Transverse colon (tissue), 4 donors: ENCODE measurements around the gene CALHM6.

Experiments
- EP300 ChIP-seq: sonication (generic); formaldehyde crosslinking; IDR thresholded peaks from one replicate; pipeline ENCODE4 v1.6.1; 2017; ENCODE audit warnings: antibody characterized with exemption, low read depth
- POLR2A ChIP-seq: fragments of 450-650 bp; IDR thresholded peaks from one replicate; pipeline ENCODE4 v1.6.1; 2016; ENCODE audit warnings: antibody characterized with exemption, mild to moderate bottlenecking, moderate library complexity
- POLR2AphosphoS5 ChIP-seq, 3 donors: sonication (generic); formaldehyde crosslinking; IDR thresholded peaks; one replicate each; pipeline ENCODE4 v1.6.1; 2016; ENCODE audit warnings: antibody characterized with exemption in 3 of 3
- TF ChIP-seq, protein P1 (sequence below), 5 experiments: fragments of 200-600 bp in 3 of 5; fragments of 450-650 bp in 2 of 5; sonication (generic) in 3 of 5; IDR thresholded peaks; 1 replicate in 2 of 5; 2 replicates in 3 of 5; pipeline ENCODE4 v1.5.1; 2016 to 2017; ENCODE audit warnings: antibody characterized with exemption in 5 of 5, inconsistent platforms in 3 of 5, mild to moderate bottlenecking in 2 of 5, moderate library complexity in 1 of 5

- TF ChIP-seq, protein P1, sequence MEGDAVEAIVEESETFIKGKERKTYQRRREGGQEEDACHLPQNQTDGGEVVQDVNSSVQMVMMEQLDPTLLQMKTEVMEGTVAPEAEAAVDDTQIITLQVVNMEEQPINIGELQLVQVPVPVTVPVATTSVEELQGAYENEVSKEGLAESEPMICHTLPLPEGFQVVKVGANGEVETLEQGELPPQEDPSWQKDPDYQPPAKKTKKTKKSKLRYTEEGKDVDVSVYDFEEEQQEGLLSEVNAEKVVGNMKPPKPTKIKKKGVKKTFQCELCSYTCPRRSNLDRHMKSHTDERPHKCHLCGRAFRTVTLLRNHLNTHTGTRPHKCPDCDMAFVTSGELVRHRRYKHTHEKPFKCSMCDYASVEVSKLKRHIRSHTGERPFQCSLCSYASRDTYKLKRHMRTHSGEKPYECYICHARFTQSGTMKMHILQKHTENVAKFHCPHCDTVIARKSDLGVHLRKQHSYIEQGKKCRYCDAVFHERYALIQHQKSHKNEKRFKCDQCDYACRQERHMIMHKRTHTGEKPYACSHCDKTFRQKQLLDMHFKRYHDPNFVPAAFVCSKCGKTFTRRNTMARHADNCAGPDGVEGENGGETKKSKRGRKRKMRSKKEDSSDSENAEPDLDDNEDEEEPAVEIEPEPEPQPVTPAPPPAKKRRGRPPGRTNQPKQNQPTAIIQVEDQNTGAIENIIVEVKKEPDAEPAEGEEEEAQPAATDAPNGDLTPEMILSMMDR (IDR thresholded peaks at IDR 0.05), result no peak
- TF ChIP-seq POLR2A, result no peak
- TF ChIP-seq EP300, result no peak
- TF ChIP-seq POLR2AphosphoS5 (IDR thresholded peaks at IDR 0.05), result no peak
These were observed 21.6 kb upstream of the CALHM6 start for GRCh38 chr6:116439522-116440051.
